HCT116 (cell line): ENCODE results near the gene CFL1. TPM values are rescaled to one million over a fixed set of nuclear protein-coding genes. Genes with fewer than 3 reads are reported as not detected.

ENCODE experiments used
- ATAC-seq: fragments of 200-7000 bp; cut with Tn5 transposase; 2 replicates; pipeline ENCODE4 v1.9.1; 2020; ENCODE audit warnings: mild to moderate bottlenecking, moderate library complexity
- BruUV-seq: library from RNA; stranded (reverse); fragments of 400-500 nt; replicated peaks from 2 replicates; lab custom pipeline; 2021; lab: Mats Ljungman, UMichigan
- CTCF ChIA-PET: fragments of 300-600 bp; sonication (Branson Sonifier 250); formaldehyde crosslinking; loops from one replicate; lab custom pipeline; 2021; ENCODE audit warnings: antibody characterized with exemption; lab: Charles Lee
- POLR2A ChIA-PET: fragments of 300-600, 350-600 bp; sonication (Branson Sonifier 250); formaldehyde crosslinking; loops from one replicate; lab custom pipeline; 2021; ENCODE audit warnings: antibody characterized with exemption; lab: Charles Lee
- RAD21 ChIA-PET, 2 experiments: fragments of 300-600 bp; sonication (Branson Sonifier 250); formaldehyde crosslinking; loops; one replicate each; lab custom pipeline; 2023; ENCODE audit warnings: low total read pairs in 2 of 2; ENCODE audit not compliant: uncharacterized antibody in 2 of 2, unreplicated experiment in 2 of 2, low non-redundant PET in 1 of 2; lab: Charles Lee
- DNase-seq: peaks from one replicate; pipeline ENCODE4 v3.0.0-alpha.2; 2010; ENCODE audit warnings: low read depth, low spot score
- H2AFZ ChIP-seq: fragments of 200-600 bp; shearing (Covaris generic), sonication (generic); 2 replicates; pipeline ENCODE4 v1.6.1; 2017; ENCODE audit warnings: low read depth, mixed run types, mixed read lengths, antibody characterized with exemption, low read length; ENCODE audit not compliant: poor library complexity, severe bottlenecking
- H3K27ac ChIP-seq: 2 replicates; pipeline ENCODE4 v1.5.1; 2012; ENCODE audit warnings: low read depth, low read length
- H3K27me3 ChIP-seq: fragments of 200-600 bp; sonication (generic); 2 replicates; pipeline ENCODE4 v1.6.1; 2016; ENCODE audit warnings: mixed run types, low read length, mixed read lengths; ENCODE audit not compliant: insufficient read depth
- H3K36me3 ChIP-seq, 2 experiments: fragments of 200-500 bp in 1 of 2; fragments of 200-600 bp in 1 of 2; sonication (Bioruptor generic) in 1 of 2; sonication (generic) in 1 of 2; 2 replicates each; pipeline versions ENCODE4 v1.5.1 to v1.6.1; 2014 to 2016; ENCODE audit warnings: low read length in 2 of 2, inconsistent platforms in 1 of 2, mixed read lengths in 1 of 2, mixed run types in 1 of 2; ENCODE audit not compliant: insufficient read depth in 2 of 2, control insufficient read depth in 1 of 2
- H3K4me1 ChIP-seq, 2 experiments: fragments of 200-600 bp in 1 of 2; sonication (generic) in 1 of 2; 2 replicates each; pipeline versions ENCODE4 v1.5.1 to v1.6.1; 2012 to 2017; ENCODE audit warnings: low read length in 2 of 2, inconsistent platforms in 1 of 2, mild to moderate bottlenecking in 1 of 2, mixed read lengths in 1 of 2, mixed run types in 1 of 2, moderate library complexity in 1 of 2; ENCODE audit not compliant: insufficient read depth in 2 of 2, control insufficient read depth in 1 of 2
- H3K4me2 ChIP-seq: fragments of 200-600 bp; sonication (generic); 2 replicates; pipeline ENCODE4 v1.6.1; 2017; ENCODE audit warnings: mixed run types, low read length, mixed read lengths
- H3K4me3 ChIP-seq, 2 experiments: fragments of 200-600 bp in 1 of 2; sonication (generic) in 1 of 2; replicated peaks in 1 of 2; 2 replicates each; pipeline ENCODE4 v1.5.1; 2011 to 2016; ENCODE audit warnings: low read length in 2 of 2, control low read depth in 1 of 2, low read depth in 1 of 2, mild to moderate bottlenecking in 1 of 2, mixed read lengths in 1 of 2, mixed run types in 1 of 2
- H3K79me2 ChIP-seq: fragments of 200-600 bp; sonication (generic); 2 replicates; pipeline ENCODE4 v1.6.1; 2017; ENCODE audit warnings: mild to moderate bottlenecking, mixed run types, low read length, moderate library complexity, mixed read lengths; ENCODE audit not compliant: insufficient read depth
- H3K9ac ChIP-seq: fragments of 200-600 bp; sonication (generic); 2 replicates; pipeline ENCODE4 v1.6.1; 2016; ENCODE audit warnings: low read length, mixed read lengths
- H3K9me2 ChIP-seq: fragments of 200-600 bp; sonication (generic), shearing (Covaris generic); 2 replicates; pipeline ENCODE4 v1.6.1; 2017; ENCODE audit warnings: mixed run types, mild to moderate bottlenecking, moderate library complexity; ENCODE audit not compliant: insufficient read depth
- H3K9me3 ChIP-seq, 2 experiments: fragments of 200-500 bp in 1 of 2; fragments of 200-600 bp in 1 of 2; sonication (Bioruptor generic) in 1 of 2; sonication (generic) in 1 of 2; 2 replicates each; pipeline ENCODE4 v1.6.1; 2014 to 2017; ENCODE audit warnings: low read length in 2 of 2, mixed read lengths in 2 of 2, inconsistent platforms in 1 of 2, low read depth in 1 of 2, mild to moderate bottlenecking in 1 of 2, mixed run types in 1 of 2, moderate library complexity in 1 of 2; ENCODE audit not compliant: control insufficient read depth in 1 of 2, insufficient read depth in 1 of 2
- H4K20me1 ChIP-seq: fragments of 200-600 bp; sonication (generic), shearing (Covaris generic); 2 replicates; pipeline ENCODE4 v1.6.1; 2017; ENCODE audit warnings: mixed run types, mild to moderate bottlenecking, moderate library complexity; ENCODE audit not compliant: insufficient read depth
- CBX3 ChIP-seq: IDR thresholded peaks from 2 replicates; pipeline ENCODE4 v1.6.1; 2012; ENCODE audit warnings: low read depth
- ELF1 ChIP-seq: IDR thresholded peaks from 2 replicates; pipeline ENCODE4 v1.6.1; 2012; ENCODE audit warnings: low read depth, borderline replicate concordance
- JUND ChIP-seq: IDR thresholded peaks from 2 replicates; pipeline ENCODE4 v1.6.1; 2012
- POLR2A ChIP-seq: IDR thresholded peaks from 2 replicates; pipeline ENCODE4 v1.7.0; 2011; ENCODE audit warnings: borderline replicate concordance; ENCODE audit not compliant: insufficient read depth, insufficient read length; ENCODE audit errors: extremely low read depth
- RAD21 ChIP-seq: IDR thresholded peaks from 2 replicates; pipeline ENCODE4 v1.6.1; 2012; ENCODE audit warnings: low read depth, mild to moderate bottlenecking
- REST ChIP-seq: IDR thresholded peaks from 2 replicates; pipeline ENCODE4 v1.6.1; 2012; ENCODE audit warnings: low read depth
- SRF ChIP-seq: IDR thresholded peaks from 2 replicates; pipeline ENCODE4 v1.6.1; 2012; ENCODE audit warnings: low read depth
- YY1 ChIP-seq: IDR thresholded peaks from 2 replicates; pipeline ENCODE4 v1.6.1; 2011; ENCODE audit warnings: low read length, low read depth, moderate library complexity, mild to moderate bottlenecking; ENCODE audit not compliant: insufficient replicate concordance; ENCODE audit errors: extremely low read depth
- ZBTB33 ChIP-seq: IDR thresholded peaks from 2 replicates; pipeline ENCODE4 v1.6.1; 2011; ENCODE audit warnings: mild to moderate bottlenecking, low read length, moderate library complexity; ENCODE audit not compliant: insufficient replicate concordance; ENCODE audit errors: extremely low read depth
- ZNF274 ChIP-seq: fragments of 200-500 bp; sonication (Bioruptor generic); IDR thresholded peaks from 2 replicates; pipeline ENCODE4 v1.6.1; 2014; ENCODE audit warnings: mild to moderate bottlenecking, low read depth, low read length, inconsistent platforms
- intact Hi-C: fragments of 100-400 bp; cut with micrococcal nuclease; formaldehyde crosslinking; loops from 2 replicates; pipeline ENCODE4 v1.10.0; 2022
- total RNA-seq: library from RNA; stranded (reverse); gene quantifications from one replicate; pipeline ENCODE4 v1.2.1, GENCODE V29; 2021; ENCODE audit not compliant: unreplicated experiment
- TF ChIP-seq, protein P1 (sequence below), 3 experiments: fragments of 200-600 bp in 1 of 3; sonication (generic) in 1 of 3; IDR thresholded peaks in 2 of 3; conservative IDR thresholded peaks in 1 of 3; 2 replicates each; pipeline ENCODE4 v1.5.1; 2012 to 2017; ENCODE audit warnings: low read depth in 2 of 3, low read length in 2 of 3, antibody characterized with exemption in 1 of 3, borderline replicate concordance in 1 of 3, control low read depth in 1 of 3, mild to moderate bottlenecking in 1 of 3, mixed read lengths in 1 of 3, mixed run types in 1 of 3, moderate library complexity in 1 of 3; ENCODE audit not compliant: insufficient read depth in 1 of 3
- TF ChIP-seq, protein P2 (sequence below): IDR thresholded peaks from 2 replicates; pipeline ENCODE4 v1.6.1; 2012

Gene CFL1
- total RNA-seq, 1 experiment from 2014 or later: 1,270 TPM

DNA sequence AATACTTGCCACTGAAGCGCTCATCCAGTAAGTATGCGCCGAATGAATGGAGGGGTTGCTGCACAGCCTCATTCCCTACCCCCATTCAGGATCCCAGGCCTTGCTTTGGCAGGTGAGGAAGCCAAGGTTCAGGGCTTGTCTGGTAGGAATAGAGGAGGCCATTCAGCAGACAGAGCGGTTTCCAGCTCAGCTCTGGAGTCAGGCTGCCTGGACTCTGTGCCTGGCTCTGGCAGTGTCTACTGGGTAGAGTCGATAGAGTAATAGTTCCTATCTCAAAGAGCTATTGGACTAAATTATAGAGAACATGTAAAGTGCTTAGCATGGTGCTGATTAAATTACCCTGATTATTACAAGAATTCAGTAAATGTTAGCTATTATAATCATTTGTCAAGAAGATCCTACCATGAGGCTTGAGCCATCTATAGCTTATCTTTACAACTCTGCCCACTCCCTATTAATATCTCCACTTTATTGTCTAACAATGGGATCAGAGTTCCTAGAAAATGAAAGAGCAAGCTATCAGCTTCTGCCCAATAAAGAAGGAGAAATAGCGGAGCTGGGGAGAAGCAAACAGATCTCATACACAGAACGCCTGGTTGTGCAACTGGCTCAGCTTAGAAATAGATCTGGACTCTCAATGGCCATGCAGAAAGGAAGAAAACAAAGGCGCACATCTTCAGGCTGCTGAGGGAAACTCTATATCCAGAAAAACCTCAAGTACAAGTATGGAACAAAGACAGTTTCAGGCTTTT is 30.8 kb downstream of the CFL1 start:
- H2AFZ ChIP-seq: no peak overlapping the region
- H3K9ac ChIP-seq: no peak overlapping the region
- BruUV-seq: no TSS peak
- no peaks in the 10 kb centered on the region for H3K9me3 ChIP-seq
- H3K27me3 ChIP-seq: peaks cover 17% of the 10 kb centered on the region
- ChIA-PET RAD21 (interaction anchor here in 1 of 2 experiments (0.8 kb wide), 1 partner anchor 58 kb away, joined by 3 read pairs; no protein-coding TSS in a partner anchor), POLR2A (no interaction called here), CTCF (interaction anchor here (1.7 to 2.6 kb wide), 2 partner anchors 9 to 47 kb away, joined by 4 to 7 read pairs; no protein-coding TSS in a partner anchor)
- H4K20me1 ChIP-seq: no peaks in the 10 kb centered on the region
- H3K27ac ChIP-seq: no peak overlapping the region
- DNase-seq (no peak), ATAC-seq (no peak)
- H3K4me2 ChIP-seq: no peak overlapping the region
- H3K79me2 ChIP-seq: no peaks in the 10 kb centered on the region
- no peak overlapping the region for H3K4me3 ChIP-seq
- intact Hi-C loops: no loop called here
- H3K36me3 ChIP-seq: no peaks in the 10 kb centered on the region
- H3K9me2 ChIP-seq: no peaks in the 10 kb centered on the region
- TF ChIP-seq, protein P1, sequence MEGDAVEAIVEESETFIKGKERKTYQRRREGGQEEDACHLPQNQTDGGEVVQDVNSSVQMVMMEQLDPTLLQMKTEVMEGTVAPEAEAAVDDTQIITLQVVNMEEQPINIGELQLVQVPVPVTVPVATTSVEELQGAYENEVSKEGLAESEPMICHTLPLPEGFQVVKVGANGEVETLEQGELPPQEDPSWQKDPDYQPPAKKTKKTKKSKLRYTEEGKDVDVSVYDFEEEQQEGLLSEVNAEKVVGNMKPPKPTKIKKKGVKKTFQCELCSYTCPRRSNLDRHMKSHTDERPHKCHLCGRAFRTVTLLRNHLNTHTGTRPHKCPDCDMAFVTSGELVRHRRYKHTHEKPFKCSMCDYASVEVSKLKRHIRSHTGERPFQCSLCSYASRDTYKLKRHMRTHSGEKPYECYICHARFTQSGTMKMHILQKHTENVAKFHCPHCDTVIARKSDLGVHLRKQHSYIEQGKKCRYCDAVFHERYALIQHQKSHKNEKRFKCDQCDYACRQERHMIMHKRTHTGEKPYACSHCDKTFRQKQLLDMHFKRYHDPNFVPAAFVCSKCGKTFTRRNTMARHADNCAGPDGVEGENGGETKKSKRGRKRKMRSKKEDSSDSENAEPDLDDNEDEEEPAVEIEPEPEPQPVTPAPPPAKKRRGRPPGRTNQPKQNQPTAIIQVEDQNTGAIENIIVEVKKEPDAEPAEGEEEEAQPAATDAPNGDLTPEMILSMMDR (IDR thresholded peaks at IDR 0.05 in 2 of 3, conservative IDR thresholded peaks at IDR 0.05 in 1 of 3; ENCODE audit: borderline replicate concordance in 1 of 3, insufficient read depth in 1 of 3, low read depth in 2 of 3, low read length in 2 of 3): no peak
- no peak for TF ChIP-seq SRF
- TF ChIP-seq REST: no peak
- no peak for TF ChIP-seq ZBTB33
- no peak for TF ChIP-seq ZNF274
- TF ChIP-seq JUND: no peak
- no peak for TF ChIP-seq RAD21
- no peak for TF ChIP-seq CBX3
- TF ChIP-seq ELF1: no peak
- TF ChIP-seq, protein P2, sequence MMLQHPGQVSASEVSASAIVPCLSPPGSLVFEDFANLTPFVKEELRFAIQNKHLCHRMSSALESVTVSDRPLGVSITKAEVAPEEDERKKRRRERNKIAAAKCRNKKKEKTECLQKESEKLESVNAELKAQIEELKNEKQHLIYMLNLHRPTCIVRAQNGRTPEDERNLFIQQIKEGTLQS: no peak
- TF ChIP-seq POLR2A: no peak
- TF ChIP-seq YY1: no peak
- no peaks in the 10 kb centered on the region for H3K4me1 ChIP-seq
